NCI-H2081 treated with DMSO at 0.1 percent for 48 hours (cell line): ENCODE measurements around the gene BZW2.

Experiments used
- DNase-seq: peaks from one replicate; lab custom pipeline; 2025; lab: John Stamatoyannopoulos, UW

Gene BZW2

GRCh38 chr7:16718111-16718656 is 72.2 kb downstream of the BZW2 start:
- DNase-seq = no peak

- no peak for DNase-seq
Measured at GRCh38 chr7:16719699-16720098, 73.7 kb downstream of the BZW2 start.

DNA sequence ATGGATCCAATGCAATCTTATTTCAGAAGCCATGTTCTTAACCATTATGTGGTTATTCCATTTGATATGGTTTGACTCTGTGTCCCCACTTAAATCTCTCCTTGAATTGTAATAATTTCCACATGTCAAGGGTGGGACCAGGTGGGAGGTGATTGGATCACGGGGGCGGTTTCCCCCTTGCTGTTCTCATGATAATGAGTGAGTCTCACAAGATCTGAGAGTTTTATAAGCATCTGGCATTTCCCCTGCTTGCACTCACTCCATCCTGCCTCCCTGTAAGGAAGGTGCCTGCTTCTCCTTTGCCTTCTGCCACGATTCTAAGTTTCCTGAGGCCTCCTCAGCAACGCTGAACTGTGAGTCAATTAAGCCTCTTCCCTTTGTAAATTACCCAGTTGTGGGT is 75.6 kb downstream of the BZW2 start:
- no peak for DNase-seq

GRCh38 chr7:16724344-16724743 is 78.4 kb downstream of the BZW2 start:
- DNase-seq = no peak

- DNase-seq = no peak
Measured at GRCh38 chr7:16726189-16726588, 80.2 kb downstream of the BZW2 start.

DNA sequence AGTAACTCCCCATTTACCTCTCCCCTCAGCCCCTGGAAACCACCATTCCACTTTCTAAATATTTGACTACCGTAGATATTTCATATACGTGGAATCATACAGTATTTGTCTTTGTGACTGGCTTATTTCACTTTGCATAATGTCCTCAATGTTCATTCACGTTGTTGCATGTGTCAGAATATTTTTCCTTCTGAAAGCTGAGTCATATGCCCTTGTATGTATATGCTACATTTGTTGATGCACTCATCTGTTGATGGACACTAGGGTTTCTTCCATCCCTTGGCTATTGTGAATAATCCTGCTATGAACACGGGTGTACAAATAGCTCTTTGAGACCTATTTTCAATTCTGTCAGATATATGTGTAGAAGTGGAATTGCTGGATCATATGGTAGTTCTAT is 81.8 kb downstream of the BZW2 start:
- DNase-seq = no peak

DNA sequence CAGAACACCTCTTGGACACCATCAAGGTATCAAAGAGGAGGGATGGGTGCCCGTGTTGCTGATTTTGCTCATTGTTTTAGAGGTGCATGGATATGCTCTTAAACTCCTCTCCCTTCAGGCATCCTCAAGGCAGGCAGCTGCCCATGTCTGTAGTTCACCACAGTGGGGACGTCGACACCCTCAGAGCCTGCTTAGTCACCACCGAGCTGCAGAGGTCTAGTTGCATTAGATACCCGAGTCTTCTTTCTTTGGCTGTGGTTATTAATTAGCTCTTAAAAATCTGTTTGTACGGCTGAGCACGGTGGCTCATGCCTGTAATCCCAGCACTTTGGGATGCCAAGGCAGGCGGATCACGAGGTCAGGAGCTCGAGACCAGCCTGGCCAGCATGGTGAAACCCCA is 82.8 kb downstream of the BZW2 start:
- no peak for DNase-seq

DNA sequence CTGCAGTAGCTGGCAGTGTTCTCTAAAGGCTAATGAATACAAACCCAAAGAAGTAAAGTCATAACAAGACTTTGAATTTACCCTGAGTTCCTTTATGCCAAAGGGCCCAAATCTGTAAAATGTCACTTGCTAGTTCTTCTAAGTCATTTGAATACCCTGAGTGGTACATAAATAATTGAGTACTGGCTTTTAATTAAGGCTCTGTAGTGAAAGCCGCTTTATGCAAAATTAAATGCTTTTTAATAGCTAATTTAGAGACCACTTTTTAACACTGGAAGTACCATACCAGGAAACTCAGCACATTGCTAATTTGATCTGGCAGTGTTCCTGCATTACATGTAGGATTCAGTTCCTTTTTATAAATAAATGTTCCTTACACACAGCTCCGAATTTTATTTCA is 83.6 kb downstream of the BZW2 start:
- DNase-seq = no peak

- no peak for DNase-seq
Measured at GRCh38 chr7:16730937-16731336, 85.0 kb downstream of the BZW2 start.

DNA sequence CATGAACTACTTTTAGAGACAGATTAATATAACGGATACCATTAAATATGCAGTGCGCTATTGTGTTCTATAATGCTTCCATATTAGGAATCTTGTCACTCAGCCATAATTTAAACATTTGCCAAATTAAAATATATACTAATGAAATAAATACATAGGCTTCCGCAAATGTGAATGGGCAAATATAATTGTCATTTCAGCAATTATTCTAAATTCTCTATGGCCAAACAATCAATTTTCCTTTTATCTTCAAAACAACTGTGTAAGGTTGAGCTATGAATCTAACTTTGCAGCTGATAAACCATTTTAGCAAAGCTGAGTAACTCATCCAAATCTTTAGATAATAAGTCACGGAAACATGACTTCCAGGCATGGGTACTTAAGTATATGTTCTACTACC is 86.8 kb downstream of the BZW2 start:
- no peak for DNase-seq

GRCh38 chr7:16734148-16734726 is 88.3 kb downstream of the BZW2 start:
- DNase-seq = no peak

DNA sequence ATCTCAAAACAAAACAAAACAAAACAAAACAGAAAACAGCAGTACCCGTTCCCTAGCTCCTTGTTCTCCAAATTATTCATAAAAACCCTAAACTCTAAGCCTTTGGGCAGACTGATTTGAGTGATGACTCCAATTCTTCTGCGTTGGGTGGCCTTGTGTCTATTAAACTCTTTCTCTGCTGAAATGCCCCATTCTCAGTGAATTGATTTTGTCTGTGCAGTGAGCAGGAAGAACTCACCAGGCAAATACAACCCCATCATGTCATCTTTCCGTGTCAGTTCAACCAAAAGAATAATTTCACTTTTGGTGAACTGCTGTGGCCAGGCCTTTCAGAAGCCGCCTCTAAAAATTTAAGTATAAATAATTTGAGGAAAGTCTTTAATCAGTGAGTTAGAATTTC is 89.0 kb downstream of the BZW2 start:
- DNase-seq = no peak

- DNase-seq = no peak
Measured at GRCh38 chr7:16738011-16738688, 92.2 kb downstream of the BZW2 start.

DNA sequence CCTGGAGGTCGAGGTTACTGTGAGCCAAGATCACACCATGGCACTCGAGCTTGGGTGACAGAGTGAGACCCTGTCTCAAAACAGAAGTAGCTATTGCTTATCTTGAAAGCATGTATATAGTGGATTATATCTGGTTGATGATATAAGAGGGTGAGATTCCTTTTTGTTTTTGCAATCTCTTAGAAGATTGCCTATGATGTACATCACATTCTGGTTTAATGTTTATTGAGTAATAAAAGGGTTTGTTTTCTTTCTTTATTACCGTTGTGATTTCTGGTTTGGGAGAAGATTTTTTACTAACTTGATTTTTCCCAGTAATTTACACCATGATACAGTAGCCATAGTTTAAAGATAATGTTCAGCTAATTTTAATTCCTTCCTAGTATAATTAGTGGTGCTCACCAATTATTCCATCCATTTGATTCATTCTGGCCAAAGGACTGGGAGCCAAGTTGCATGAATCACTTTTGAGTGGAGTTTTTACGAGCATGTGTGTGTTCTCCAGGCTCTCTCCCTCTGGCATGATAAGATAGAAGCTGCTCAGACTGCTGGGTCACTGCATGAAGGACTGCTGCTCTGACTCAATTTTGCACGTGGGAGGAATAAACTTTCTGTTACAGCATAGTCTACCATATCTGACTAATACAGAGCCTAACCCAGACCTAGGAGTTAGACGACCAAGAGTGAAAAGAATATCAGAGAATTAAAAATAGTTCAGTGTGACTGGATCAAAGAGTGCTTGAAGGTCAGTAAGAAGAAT is 94.1 kb downstream of the BZW2 start:
- DNase-seq = no peak

DNA sequence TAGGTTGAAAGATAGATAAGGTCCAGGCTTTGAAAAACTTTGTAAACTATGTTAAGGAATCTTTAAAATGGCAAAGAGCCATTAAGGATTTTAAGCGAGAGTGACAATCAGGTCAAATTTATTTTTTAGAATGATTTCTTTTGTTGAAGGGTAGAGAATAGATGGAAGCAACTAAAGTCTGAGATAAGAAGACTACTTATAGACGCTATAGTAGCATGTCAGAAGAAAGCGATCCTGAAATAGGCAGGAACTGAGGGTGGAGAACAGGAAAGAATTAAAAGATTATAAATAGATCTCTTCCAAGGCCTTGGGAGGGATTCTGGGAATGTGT is 94.6 kb downstream of the BZW2 start:
- DNase-seq = no peak

- no peak for DNase-seq
Measured at GRCh38 chr7:16740996-16741395, 95.0 kb downstream of the BZW2 start.

DNA sequence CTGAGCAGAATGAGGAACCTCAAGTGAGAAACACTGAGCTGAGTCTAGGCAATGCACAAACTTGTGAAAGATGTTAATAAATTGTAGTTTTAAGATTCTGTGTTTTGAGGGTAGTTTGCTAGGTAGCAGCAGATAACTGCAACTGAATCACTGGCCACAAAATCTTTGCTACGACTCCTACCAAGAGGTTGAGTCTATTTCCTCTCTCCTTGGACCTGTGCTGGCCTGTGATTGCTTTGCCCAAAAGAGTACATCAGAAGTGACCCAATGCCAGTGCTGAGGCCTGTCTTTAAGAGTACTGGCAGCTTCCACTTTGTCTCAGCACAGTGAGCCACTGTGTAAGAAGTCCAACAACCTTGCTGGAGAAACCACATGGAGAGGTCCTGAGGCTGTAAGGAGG is 95.7 kb downstream of the BZW2 start:
- DNase-seq = no peak

DNA sequence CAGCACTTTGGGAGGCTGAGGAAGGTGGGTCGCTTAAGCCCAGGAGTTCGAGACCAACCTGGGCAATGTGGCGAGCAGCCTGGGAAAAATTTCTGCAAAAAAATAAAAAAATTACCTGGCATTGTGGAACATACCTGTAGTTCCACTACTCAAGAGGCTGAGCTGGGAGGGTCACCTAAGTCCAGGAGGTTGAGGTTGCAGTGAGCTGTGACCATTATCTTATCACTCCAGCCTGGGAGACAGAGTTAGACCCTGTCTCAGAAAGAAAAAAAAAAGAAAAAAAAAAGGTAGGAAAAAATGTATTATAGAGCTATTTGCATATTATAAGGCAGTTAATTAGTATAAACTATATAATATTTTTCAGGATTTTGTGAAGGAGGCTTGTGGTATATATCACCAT is 96.6 kb downstream of the BZW2 start:
- no peak for DNase-seq

GRCh38 chr7:16743236-16743635 is 97.3 kb downstream of the BZW2 start:
- no peak for DNase-seq

DNA sequence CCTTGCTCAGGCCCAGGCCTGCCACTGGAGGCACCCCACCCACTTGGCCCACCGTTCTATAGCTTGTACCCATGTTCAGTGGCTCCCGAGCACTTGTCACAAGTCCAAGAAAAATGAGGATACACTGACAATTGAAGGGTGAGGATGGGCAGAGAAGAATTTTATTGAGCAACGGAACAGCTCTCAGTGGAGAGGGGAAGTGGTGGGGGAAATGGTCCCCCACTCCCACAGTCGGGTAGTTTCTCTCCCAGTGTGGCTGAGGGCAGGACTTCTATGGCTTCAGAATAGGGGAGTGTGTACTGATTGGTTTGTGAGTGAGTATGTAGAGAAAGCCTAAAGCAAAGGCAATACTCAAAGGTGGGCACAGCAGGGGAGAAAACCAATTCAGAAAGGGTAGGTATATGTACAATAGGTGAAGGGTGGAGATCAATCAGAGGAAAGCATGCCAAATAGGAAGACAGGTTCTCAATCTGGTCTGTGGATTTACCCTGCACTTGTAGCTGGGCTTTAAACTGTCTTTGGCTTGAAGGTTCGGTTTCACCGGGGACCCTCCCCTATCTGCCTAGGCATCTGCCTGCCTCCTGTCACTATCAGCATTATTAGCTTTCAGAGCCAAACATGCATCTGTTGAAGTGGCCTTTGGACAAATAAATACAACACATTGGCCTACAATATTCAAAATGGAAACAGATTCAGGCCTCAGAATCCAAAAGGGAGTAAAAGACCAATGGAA is 98.7 kb downstream of the BZW2 start:
- no peak for DNase-seq

- no peak for DNase-seq
Measured at GRCh38 chr7:16745645-16746044, 99.7 kb downstream of the BZW2 start.

DNA sequence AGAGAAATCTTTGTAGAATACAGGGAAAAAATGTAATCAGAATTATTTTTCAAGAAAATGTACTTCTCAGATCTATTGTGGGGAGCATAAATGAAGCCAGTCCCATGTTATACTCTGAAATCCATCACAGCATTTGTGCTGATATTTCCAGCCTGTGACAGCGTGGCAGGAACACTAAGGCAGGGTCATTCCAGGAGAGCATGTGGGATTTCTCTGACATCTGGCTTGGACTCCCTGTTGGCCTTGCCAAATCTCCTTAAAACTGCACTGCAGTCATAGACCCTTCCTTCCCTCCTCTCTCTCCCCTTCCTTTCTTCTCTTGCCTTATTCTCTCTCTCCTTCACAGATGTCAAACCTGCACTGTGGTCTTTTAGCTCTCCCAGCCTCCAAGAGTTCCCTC is 101.1 kb downstream of the BZW2 start:
- no peak for DNase-seq
